NCI-H2227 (cell line): ENCODE results near the gene TSR3.

ENCODE experiments used
- DNase-seq: peaks from one replicate; lab custom pipeline; 2025; ENCODE audit not compliant: unreplicated experiment; lab: John Stamatoyannopoulos, UW

Gene TSR3

GRCh38 chr16:1378087-1378803 lies 26.6 kb upstream of the TSR3 start:
- no peak for DNase-seq

- no peak for DNase-seq
Observed at GRCh38 chr16:1377406-1378010, 25.8 kb upstream of the TSR3 start.

GRCh38 chr16:1375741-1376410 lies 24.2 kb upstream of the TSR3 start:
- DNase-seq: no peak

GRCh38 chr16:1375298-1375640 lies 23.6 kb upstream of the TSR3 start:
- DNase-seq: no peak

- no peak for DNase-seq
Observed at GRCh38 chr16:1374418-1375297, 23.0 kb upstream of the TSR3 start.

- no peak for DNase-seq
Observed at GRCh38 chr16:1372292-1372950, 20.7 kb upstream of the TSR3 start.

- DNase-seq: no peak
Observed at GRCh38 chr16:1371054-1371978, 19.6 kb upstream of the TSR3 start.

- no peak for DNase-seq
Observed at GRCh38 chr16:1367486-1368174, 16.0 kb upstream of the TSR3 start.

- DNase-seq: no peak
Observed at GRCh38 chr16:1366712-1367299, 15.1 kb upstream of the TSR3 start.

GRCh38 chr16:1366060-1366711 lies 14.5 kb upstream of the TSR3 start:
- DNase-seq: no peak

GRCh38 chr16:1364510-1364909 lies 12.8 kb upstream of the TSR3 start:
- DNase-seq: no peak

- peak; percentile 58 for DNase-seq
Observed at GRCh38 chr16:1363501-1364041, 11.9 kb upstream of the TSR3 start.

- no peak for DNase-seq
Observed at GRCh38 chr16:1362807-1363206, 11.1 kb upstream of the TSR3 start.

GRCh38 chr16:1361685-1362360 lies 10.1 kb upstream of the TSR3 start:
- DNase-seq: no peak

- DNase-seq: no peak
Observed at GRCh38 chr16:1357906-1358566, 6.4 kb upstream of the TSR3 start.

- no peak for DNase-seq
Observed at GRCh38 chr16:1356061-1356900, 4.6 kb upstream of the TSR3 start.
